HG03135 (cell line): ENCODE results near the gene ZNF655.
"Not testable (repeated sequence)": the region's sequence is repeated elsewhere in the genome, so short reads cannot be mapped to it uniquely, and the experiment has no call there.

Experiments
- ATAC-seq: cut with Tn5 transposase; IDR thresholded peaks from one replicate; pipeline ENCODE4 v1.9.1; 2021; ENCODE audit warnings: mild to moderate bottlenecking, moderate library complexity; ENCODE audit not compliant: unreplicated experiment

ZNF655 gene

GRCh38 chr7:99558306-99559174 lies at the start of gene ZNF655:
ZNF655 (plus strand) TSS chr7:99558642; CDS start chr7:99560560, 1,918 bp downstream.
- peak; percentile 83 for ATAC-seq

GRCh38 chr7:99514050-99514449 lies 44.4 kb upstream of the ZNF655 start:
- no peak for ATAC-seq

- no peak for ATAC-seq
Observed at GRCh38 chr7:99521399-99521798, 37.0 kb upstream of the ZNF655 start.

- ATAC-seq = no peak
Observed at GRCh38 chr7:99525713-99526440, 32.6 kb upstream of the ZNF655 start.

- no peak for ATAC-seq
Observed at GRCh38 chr7:99531354-99531765, 27.1 kb upstream of the ZNF655 start.

GRCh38 chr7:99535667-99536066 lies 22.8 kb upstream of the ZNF655 start:
- ATAC-seq = no peak

GRCh38 chr7:99539213-99539811 lies 19.1 kb upstream of the ZNF655 start:
- ATAC-seq = no peak

- no peak for ATAC-seq
Observed at GRCh38 chr7:99540542-99540941, 17.9 kb upstream of the ZNF655 start.

- ATAC-seq = no peak
Observed at GRCh38 chr7:99541212-99541611, 17.2 kb upstream of the ZNF655 start.

GRCh38 chr7:99543081-99543671 lies 15.3 kb upstream of the ZNF655 start:
- ATAC-seq = no peak

GRCh38 chr7:99543916-99544315 lies 14.5 kb upstream of the ZNF655 start:
- no peak for ATAC-seq

- ATAC-seq = not testable (repeated sequence)
Observed at GRCh38 chr7:99545308-99545707, 13.1 kb upstream of the ZNF655 start.

GRCh38 chr7:99549545-99549944 lies 8.9 kb upstream of the ZNF655 start:
- ATAC-seq = not testable (repeated sequence)

- ATAC-seq = peak; percentile 18
Observed at GRCh38 chr7:99551334-99551733, 7.1 kb upstream of the ZNF655 start.

- peak; percentile 87 for ATAC-seq
Observed at GRCh38 chr7:99551767-99552463, 6.5 kb upstream of the ZNF655 start, which contains the start of gene FAM200A. FAM200A (minus strand) TSS chr7:99552114; CDS start chr7:99548407, 3,707 bp downstream.

GRCh38 chr7:99553039-99553438 lies 5.4 kb upstream of the ZNF655 start:
- ATAC-seq = no peak

- no peak for ATAC-seq
Observed at GRCh38 chr7:99554939-99555338, 3.5 kb upstream of the ZNF655 start.

- ATAC-seq = no peak
Observed at GRCh38 chr7:99557196-99557607, 1.2 kb upstream of the ZNF655 start.

GRCh38 chr7:99557940-99558305 lies 519 bp upstream of the ZNF655 start:
- peak; percentile 52 for ATAC-seq

GRCh38 chr7:99559175-99559915 lies 903 bp downstream of the ZNF655 start:
- ATAC-seq = no peak
